ENCODE results near the gene FA2H.
"Not testable (repeated sequence)": the region's sequence is repeated elsewhere in the genome, so short reads cannot be mapped to it uniquely, and the experiment has no call there.

Gene FA2H

DNA sequence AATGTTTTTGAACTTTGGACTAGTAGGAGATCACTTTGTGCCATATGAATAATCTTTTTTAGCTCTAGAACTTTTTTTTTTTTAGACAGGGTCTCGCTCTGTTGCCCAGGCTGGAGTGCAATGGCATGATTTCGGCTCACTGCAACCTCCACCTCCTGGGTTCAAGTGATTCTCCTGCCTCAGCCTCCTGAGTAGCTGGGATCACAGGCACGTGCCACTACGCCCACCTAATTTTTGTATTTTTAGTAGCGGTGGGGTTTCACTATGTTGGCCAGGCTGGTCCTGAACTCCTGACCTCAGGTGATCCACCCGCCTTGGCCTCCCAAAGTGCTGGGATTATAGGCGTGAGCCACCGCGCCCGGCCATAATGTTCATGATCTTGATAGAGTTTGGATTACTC is 105.7 kb downstream of the FA2H start:
- not testable (repeated sequence) for DNase-seq

DNA sequence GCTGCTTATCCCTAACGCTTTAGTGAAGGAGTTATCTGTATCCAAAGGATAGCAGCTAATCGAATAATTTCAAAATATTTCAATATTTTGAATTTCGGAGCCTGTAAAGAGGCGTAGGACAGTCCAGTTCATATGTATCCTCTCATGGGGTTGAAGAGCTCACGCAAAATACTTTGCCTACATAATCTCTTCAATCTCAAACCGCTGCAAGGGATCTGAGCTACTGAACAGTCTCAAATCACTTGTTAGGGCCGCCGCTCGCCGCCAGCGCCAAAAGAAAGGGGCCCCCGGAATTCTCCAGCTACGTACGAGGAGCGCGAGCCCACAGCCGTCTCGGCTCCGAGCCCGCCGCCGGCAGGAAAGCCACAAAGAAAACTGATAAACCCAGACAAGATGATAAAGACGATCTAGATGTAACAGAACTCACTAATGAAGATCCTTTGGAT is 107.3 kb downstream of the FA2H start:
- DNase-seq: no peak

DNA sequence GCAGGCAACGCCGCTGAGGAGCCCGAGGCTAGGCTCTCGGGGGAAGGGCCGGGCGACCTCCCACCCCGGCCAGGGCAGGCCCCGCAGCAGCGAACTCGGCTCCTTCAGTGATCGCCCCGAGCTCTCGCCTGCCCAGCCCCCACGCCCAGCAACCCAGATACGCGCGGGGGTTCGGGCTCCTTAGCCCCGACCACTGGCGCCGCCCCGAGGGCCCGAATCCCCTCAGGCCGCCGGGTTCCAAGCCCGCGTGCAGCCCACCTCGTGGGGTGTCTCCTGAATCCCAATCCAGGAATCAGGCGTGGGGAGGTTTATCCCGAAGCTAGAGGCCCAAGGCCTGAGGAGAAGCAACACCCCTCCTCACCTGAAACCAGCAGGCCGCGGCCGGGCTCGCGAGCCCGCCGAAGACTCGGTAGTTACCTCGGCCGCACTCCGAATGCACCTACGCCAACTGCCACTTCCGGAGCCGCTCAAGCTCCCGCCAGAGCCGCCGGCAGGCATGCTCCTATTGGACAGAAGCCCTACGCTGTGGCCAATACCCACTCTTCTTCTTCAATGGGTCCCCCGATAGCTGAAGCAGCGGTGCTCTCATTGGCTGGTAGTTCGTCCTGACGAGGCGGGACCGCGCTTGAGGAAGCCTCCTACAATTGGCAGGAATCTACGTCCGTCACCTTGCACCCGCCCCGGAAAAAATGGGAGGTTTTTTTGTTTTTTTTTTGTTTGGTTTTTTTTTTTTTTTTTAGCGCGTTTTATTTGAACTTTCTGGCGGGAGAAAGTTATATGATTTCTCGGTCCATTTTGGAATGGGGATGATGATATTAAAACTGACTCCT is 108.0 kb downstream of the FA2H start, which contains the start of gene RFWD3:
TSS of gene RFWD3 (minus strand) at position 453 of the 830 bp plus-strand sequence. CDS start 5,428 bp downstream, outside the sequence.
- DNase-seq: peak; percentile 92

DNA sequence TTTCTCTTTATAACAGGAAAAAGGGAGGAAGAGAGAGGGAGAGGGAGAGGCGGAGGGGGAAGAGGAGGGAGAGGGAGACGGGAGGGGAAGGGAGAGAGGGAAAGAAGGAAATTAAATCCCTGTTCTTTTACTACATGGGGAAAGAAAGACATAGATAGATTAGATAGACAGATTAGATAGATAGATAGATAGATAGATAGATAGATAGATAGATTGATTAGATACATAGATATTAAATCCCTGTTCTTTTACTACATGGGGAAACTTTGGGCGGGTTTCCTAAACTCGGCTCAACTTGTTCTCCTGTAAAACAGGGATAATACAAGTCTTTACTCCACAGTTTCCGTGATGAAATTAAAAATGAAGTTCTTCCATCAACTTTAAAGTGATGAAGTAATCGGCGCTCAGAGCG is 108.6 kb downstream of the FA2H start:
- no peak for DNase-seq
